Measurements from ENCODE around the gene MNX1. TPM values are rescaled to one million over a fixed set of nuclear protein-coding genes. Genes with fewer than 3 reads are reported as not detected.

Gene MNX1
- total and polyA plus RNA-seq, 2 of the 4 experiments (the other 2 are of a cell fraction): not detected

DNA sequence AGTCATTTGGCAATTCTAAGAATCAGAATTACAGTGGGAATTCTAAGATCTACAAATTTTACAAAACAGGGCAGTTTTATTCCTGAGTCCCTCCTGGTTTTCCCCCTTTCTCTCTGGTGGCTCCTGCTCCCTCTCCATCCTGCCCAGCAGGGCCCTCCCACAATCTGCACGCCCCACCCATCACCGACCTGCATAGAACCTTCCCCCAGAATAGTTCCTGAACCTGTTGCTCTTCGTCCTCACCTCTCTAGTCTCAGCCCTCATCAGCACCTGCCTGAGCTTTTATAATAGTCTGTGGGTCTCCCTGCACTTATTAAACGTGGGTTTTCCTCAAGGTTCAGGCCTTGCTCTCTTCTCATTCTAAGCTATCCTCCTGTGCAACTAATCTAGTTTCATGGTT lies 49.1 kb upstream of the MNX1 start (continued):
- no peak for TF ChIP-seq USF2 (IDR thresholded peaks at IDR 0.05; ENCODE audit: low read depth, low read length)

DNA sequence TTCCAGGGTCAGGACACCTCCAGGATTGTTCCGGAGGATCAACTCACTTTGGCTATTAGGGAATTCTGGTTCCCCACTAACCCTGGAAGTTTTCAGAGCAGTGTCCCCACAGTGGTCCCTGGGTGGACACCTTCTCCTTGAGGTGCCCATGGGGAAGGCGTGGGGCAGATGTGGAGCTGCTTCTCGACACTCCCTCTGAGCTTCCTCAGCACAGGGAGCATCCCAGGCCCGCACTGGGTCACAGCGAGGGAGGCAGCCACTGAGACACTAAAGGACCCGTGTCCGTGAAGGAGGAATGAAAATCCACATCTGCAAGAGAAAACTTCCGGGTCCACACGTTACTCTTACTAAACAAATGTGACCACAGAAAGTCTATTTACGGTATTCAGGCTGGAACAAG lies 48.2 kb upstream of the MNX1 start:
- Histone ChIP-seq H3K56ac (ENCODE audit: extremely low read depth, insufficient read depth, low read length) (no peak overlapping the region), H4K91ac (ENCODE audit: insufficient read depth, low read depth, low read length) (no peak overlapping the region), H4K20me1 (ENCODE audit: insufficient read depth, low read length) (no peaks in the 10 kb centered on the region), H3K27me3 (ENCODE audit: control insufficient read depth, insufficient read depth, low read length) (peaks cover 17% of the 10 kb centered on the region), H3K4me1 (ENCODE audit: control insufficient read depth, insufficient read depth, low read length) (no peaks in the 10 kb centered on the region), H3K23ac (ENCODE audit: low read depth, low read length) (no peak overlapping the region), H2BK15ac (ENCODE audit: low read depth, low read length) (no peak overlapping the region), H3K36me3 (ENCODE audit: control insufficient read depth, insufficient read depth, low read length) (no peaks in the 10 kb centered on the region), H3K4me2 (ENCODE audit: low read depth, low read length) (no peak overlapping the region), H3K9me1 (ENCODE audit: insufficient read depth, low read length) (no peaks in the 10 kb centered on the region), H3K79me1 (ENCODE audit: low read depth in 1 of 2, low read length in 2 of 2) (no peaks in the 10 kb centered on the region), H3K18ac (ENCODE audit: low read depth, low read length) (no peak overlapping the region), H2AFZ (replicated peaks; ENCODE audit: low read length, poor library complexity) (no peak overlapping the region), H4K5ac (ENCODE audit: low read depth, low read length) (no peak overlapping the region), H2AK9ac (replicated peaks; ENCODE audit: low read depth, low read length, poor library complexity) (no peak overlapping the region), H4K8ac (ENCODE audit: low read depth in 2 of 2, low read length in 2 of 2) (no peak overlapping the region), H2BK5ac (ENCODE audit: low read depth, low read length, poor library complexity, severe bottlenecking) (no peak overlapping the region), H3K9ac (ENCODE audit: low read depth, low read length) (no peak overlapping the region), H2AK5ac (ENCODE audit: low read depth, low read length) (no peak overlapping the region), H3K27ac (ENCODE audit: insufficient read depth, low read length) (no peak overlapping the region), H2BK120ac (ENCODE audit: low read depth, low read length) (no peak overlapping the region), H3K4ac (ENCODE audit: low read depth, low read length) (no peak overlapping the region), H3K4me3 (ENCODE audit: insufficient read depth, low read depth, low read length) (no peak overlapping the region), H2BK20ac (ENCODE audit: low read depth, low read length) (no peak overlapping the region), H3K9me3 (ENCODE audit: control insufficient read depth, insufficient read depth, low read length) (peaks cover 2% of the 10 kb centered on the region; the same call in 1 of the 2 replicates), H3K14ac (replicated peaks; ENCODE audit: low read depth, low read length) (no peak overlapping the region)
- POLR2A ChIA-PET (ENCODE audit: unreplicated experiment): no interaction called here
- 100% methylated on average over 1 of the region's 10 CpGs; no CpG with 5 or more reads in 1 of the 2 experiments for WGBS, 2 experiments (ENCODE audit: extremely low coverage in 2 of 2, insufficient read length in 1 of 2)
- DNase-seq: no peak
- TF ChIP-seq, protein P1, sequence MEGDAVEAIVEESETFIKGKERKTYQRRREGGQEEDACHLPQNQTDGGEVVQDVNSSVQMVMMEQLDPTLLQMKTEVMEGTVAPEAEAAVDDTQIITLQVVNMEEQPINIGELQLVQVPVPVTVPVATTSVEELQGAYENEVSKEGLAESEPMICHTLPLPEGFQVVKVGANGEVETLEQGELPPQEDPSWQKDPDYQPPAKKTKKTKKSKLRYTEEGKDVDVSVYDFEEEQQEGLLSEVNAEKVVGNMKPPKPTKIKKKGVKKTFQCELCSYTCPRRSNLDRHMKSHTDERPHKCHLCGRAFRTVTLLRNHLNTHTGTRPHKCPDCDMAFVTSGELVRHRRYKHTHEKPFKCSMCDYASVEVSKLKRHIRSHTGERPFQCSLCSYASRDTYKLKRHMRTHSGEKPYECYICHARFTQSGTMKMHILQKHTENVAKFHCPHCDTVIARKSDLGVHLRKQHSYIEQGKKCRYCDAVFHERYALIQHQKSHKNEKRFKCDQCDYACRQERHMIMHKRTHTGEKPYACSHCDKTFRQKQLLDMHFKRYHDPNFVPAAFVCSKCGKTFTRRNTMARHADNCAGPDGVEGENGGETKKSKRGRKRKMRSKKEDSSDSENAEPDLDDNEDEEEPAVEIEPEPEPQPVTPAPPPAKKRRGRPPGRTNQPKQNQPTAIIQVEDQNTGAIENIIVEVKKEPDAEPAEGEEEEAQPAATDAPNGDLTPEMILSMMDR (conservative IDR thresholded peaks at IDR 0.05; ENCODE audit: low read depth, low read length): no peak
- TF ChIP-seq RCOR1 (IDR thresholded peaks at IDR 0.05; ENCODE audit: insufficient replicate concordance, low read length) (no peak), RAD21 (IDR thresholded peaks at IDR 0.05; ENCODE audit: low read length) (no peak)
- ATAC-seq (ENCODE audit: low read depth): no peak
- intact Hi-C loops (cut with micrococcal nuclease): no loop called here
- dilution Hi-C loops (cut with HindIII; ENCODE audit: low sequenced_read_pairs, unreplicated experiment): no loop called here
- in situ Hi-C loops (cut with MboI; ENCODE audit: low sequenced_read_pairs): no loop called here
- no TSS peak for BruUV-seq (replicated peaks)
- CTCF ChIA-PET: no interaction called here

All from IMR-90 (cell line).